Astrocyte (in vitro differentiated cells and primary cell): Measurements from ENCODE around the gene GH2. TPM values are rescaled to one million over a fixed set of nuclear protein-coding genes. Genes with fewer than 3 reads are reported as not detected.

Experiments
- DNase-seq: peaks from one replicate; pipeline ENCODE4 v3.0.0-alpha.2; 2010; ENCODE audit warnings: low read depth
- FAIRE-seq: peaks from 2 replicates; lab custom pipeline; 2011; peaks lifted over from hg19 to GRCh38; lab: Jason Lieb, UNC
- H2AFZ ChIP-seq: 2 replicates; pipeline ENCODE4 v1.6.0; 2012; ENCODE audit warnings: low read depth, low read length, inconsistent platforms
- H3K27ac ChIP-seq: 2 replicates; pipeline ENCODE4 v1.5.1; 2011; ENCODE audit warnings: low read depth, low read length, inconsistent platforms
- H3K27me3 ChIP-seq: 2 replicates; pipeline ENCODE4 v1.6.0; 2011; ENCODE audit warnings: low read length, inconsistent platforms; ENCODE audit not compliant: insufficient read depth
- H3K36me3 ChIP-seq: 2 replicates; pipeline ENCODE4 v1.5.1; 2011; ENCODE audit warnings: low read length, inconsistent platforms; ENCODE audit not compliant: insufficient read depth
- H3K4me1 ChIP-seq: 2 replicates; pipeline ENCODE4 v1.5.1; 2011; ENCODE audit warnings: low read length, inconsistent platforms; ENCODE audit not compliant: insufficient read depth
- H3K4me2 ChIP-seq: 2 replicates; pipeline ENCODE4 v1.6.0; 2012; ENCODE audit warnings: low read length, inconsistent platforms
- H3K4me3 ChIP-seq: 2 replicates; pipeline ENCODE4 v1.5.1; 2011; ENCODE audit warnings: low read depth, mild to moderate bottlenecking, low read length, inconsistent platforms; ENCODE audit not compliant: insufficient read depth
- H3K79me2 ChIP-seq: 2 replicates; pipeline ENCODE4 v1.6.0; 2012; ENCODE audit warnings: mild to moderate bottlenecking, low read length, inconsistent platforms; ENCODE audit not compliant: insufficient read depth
- H3K9ac ChIP-seq: 2 replicates; pipeline ENCODE4 v1.6.0; 2012; ENCODE audit warnings: mild to moderate bottlenecking, low read length, inconsistent platforms
- H3K9me3 ChIP-seq: 2 replicates; pipeline ENCODE4 v1.5.1; 2012; ENCODE audit warnings: low read depth, mild to moderate bottlenecking, low read length, inconsistent platforms; ENCODE audit not compliant: insufficient read depth
- H4K20me1 ChIP-seq: 2 replicates; pipeline ENCODE4 v1.6.0; 2012; ENCODE audit warnings: low read length, inconsistent platforms; ENCODE audit not compliant: insufficient read depth
- H3K27ac Mint-ChIP-seq: one replicate; pipeline ENCODE4 v1.8.0; 2021; ENCODE audit warnings: mild to moderate bottlenecking, mixed read lengths; ENCODE audit not compliant: unreplicated experiment
- H3K27me3 Mint-ChIP-seq: one replicate; pipeline ENCODE4 v1.8.0; 2021; ENCODE audit warnings: low read depth, mixed read lengths; ENCODE audit not compliant: unreplicated experiment
- H3K36me3 Mint-ChIP-seq: one replicate; pipeline ENCODE4 v1.8.0; 2021; ENCODE audit warnings: low read depth, mixed read lengths; ENCODE audit not compliant: unreplicated experiment
- H3K4me1 Mint-ChIP-seq: one replicate; pipeline ENCODE4 v1.8.0; 2021; ENCODE audit warnings: low read depth, mixed read lengths; ENCODE audit not compliant: unreplicated experiment
- H3K4me3 Mint-ChIP-seq: one replicate; pipeline ENCODE4 v1.8.0; 2021; ENCODE audit warnings: mild to moderate bottlenecking, moderate library complexity, mixed read lengths; ENCODE audit not compliant: unreplicated experiment
- H3K9me3 Mint-ChIP-seq: one replicate; pipeline ENCODE4 v1.8.0; 2021; ENCODE audit warnings: mild to moderate bottlenecking, mixed read lengths; ENCODE audit not compliant: unreplicated experiment
- CTCF ChIP-seq: IDR thresholded peaks from 2 replicates; pipeline ENCODE4 v1.5.1; 2011; ENCODE audit warnings: low read depth, mild to moderate bottlenecking, inconsistent platforms, low read length, moderate library complexity; ENCODE audit not compliant: insufficient read depth
- EZH2 ChIP-seq: IDR thresholded peaks from 2 replicates; pipeline ENCODE4 v1.6.1; 2012; ENCODE audit warnings: mild to moderate bottlenecking, low read length, inconsistent platforms; ENCODE audit not compliant: insufficient read depth
- total RNA-seq: library from RNA; stranded (reverse); gene quantifications from 2 replicates; pipeline ENCODE4 v1.2.1, GENCODE V29; 2021

GH2 gene
- total RNA-seq, 1 donor from 2014 or later = not detected

GRCh38 chr17:63928172-63928666 lies 46.5 kb upstream of the GH2 start:
- no peaks in the 10 kb centered on the region for H3K36me3 Mint-ChIP-seq
- FAIRE-seq (no peak), DNase-seq (no peak)
- no peaks in the 10 kb centered on the region for H3K9me3 ChIP-seq
- H3K27me3 ChIP-seq = no peaks in the 10 kb centered on the region
- H3K27ac Mint-ChIP-seq = no peak overlapping the region
- H3K4me3 Mint-ChIP-seq = no peak overlapping the region
- no peaks in the 10 kb centered on the region for H3K36me3 ChIP-seq
- H3K27me3 Mint-ChIP-seq = peaks cover 1% of the 10 kb centered on the region
- H2AFZ ChIP-seq = no peak overlapping the region
- no peak overlapping the region for H3K27ac ChIP-seq
- no peaks in the 10 kb centered on the region for H3K9me3 Mint-ChIP-seq
- no peaks in the 10 kb centered on the region for H4K20me1 ChIP-seq
- no peak for TF ChIP-seq CTCF
- TF ChIP-seq EZH2 = no peak
- H3K79me2 ChIP-seq = no peaks in the 10 kb centered on the region
- H3K9ac ChIP-seq = no peak overlapping the region
- H3K4me2 ChIP-seq = no peak overlapping the region
- H3K4me1 ChIP-seq = no peaks in the 10 kb centered on the region
- H3K4me1 Mint-ChIP-seq = no peaks in the 10 kb centered on the region
- no peak overlapping the region for H3K4me3 ChIP-seq

GRCh38 chr17:63927464-63928171 lies 45.9 kb upstream of the GH2 start:
- Mint-ChIP-seq H3K27ac (no peak overlapping the region), H3K27me3 (peaks cover 2% of the 10 kb centered on the region), H3K4me3 (no peak overlapping the region), H3K9me3 (no peaks in the 10 kb centered on the region), H3K4me1 (no peaks in the 10 kb centered on the region), H3K36me3 (no peaks in the 10 kb centered on the region)
- no peak for TF ChIP-seq CTCF
- no peak for TF ChIP-seq EZH2
- FAIRE-seq = no peak
- no peak for DNase-seq
- Histone ChIP-seq H3K27ac (no peak overlapping the region), H3K4me3 (no peak overlapping the region), H3K4me1 (no peaks in the 10 kb centered on the region), H3K79me2 (no peaks in the 10 kb centered on the region), H3K36me3 (no peaks in the 10 kb centered on the region), H3K9ac (no peak overlapping the region), H2AFZ (no peak overlapping the region), H3K4me2 (no peak overlapping the region), H4K20me1 (no peaks in the 10 kb centered on the region), H3K9me3 (no peaks in the 10 kb centered on the region), H3K27me3 (no peaks in the 10 kb centered on the region)

- FAIRE-seq (no peak), DNase-seq (no peak)
- H3K4me1 ChIP-seq = no peaks in the 10 kb centered on the region
- no peaks in the 10 kb centered on the region for H4K20me1 ChIP-seq
- no peaks in the 10 kb centered on the region for H3K79me2 ChIP-seq
- no peaks in the 10 kb centered on the region for H3K36me3 ChIP-seq
- Mint-ChIP-seq H3K27me3 (peaks cover 9% of the 10 kb centered on the region), H3K4me3 (no peak overlapping the region), H3K9me3 (no peaks in the 10 kb centered on the region), H3K4me1 (no peaks in the 10 kb centered on the region), H3K27ac (no peak overlapping the region), H3K36me3 (no peaks in the 10 kb centered on the region)
- no peak overlapping the region for H3K4me2 ChIP-seq
- no peaks in the 10 kb centered on the region for H3K9me3 ChIP-seq
- H3K27ac ChIP-seq = no peak overlapping the region
- TF ChIP-seq EZH2 = no peak
- no peak for TF ChIP-seq CTCF
- H3K9ac ChIP-seq = no peak overlapping the region
- no peak overlapping the region for H2AFZ ChIP-seq
- H3K4me3 ChIP-seq = no peak overlapping the region
- no peaks in the 10 kb centered on the region for H3K27me3 ChIP-seq
Measured at GRCh38 chr17:63926164-63926563, 44.4 kb upstream of the GH2 start.
